Activated CD4-positive, alpha-beta memory T cell treated with anti-CD3 and anti-CD28 coated beads for 36 hours (primary cell): Measurements from ENCODE around the gene CDC42BPA. TPM values are rescaled to one million over a fixed set of nuclear protein-coding genes. Genes with fewer than 3 reads are reported as not detected.
A peak's percentile ranks its signal among the peaks of the same experiment; 100 is the strongest.

ENCODE experiments used
- CTCF ChIA-PET: fragments of 350-600 bp; sonication (Branson Sonifier 250); formaldehyde crosslinking; loops from one replicate; lab custom pipeline; 2021; ENCODE audit warnings: antibody characterized with exemption, inconsistent platforms; lab: Charles Lee
- POLR2A ChIA-PET: fragments of 350-600 bp; sonication (Branson Sonifier 250); formaldehyde crosslinking; loops from one replicate; lab custom pipeline; 2021; ENCODE audit warnings: antibody characterized with exemption; lab: Charles Lee
- DNase-seq: peaks from one replicate; pipeline ENCODE4 v3.0.0-alpha.2; 2020
- H3K27ac Mint-ChIP-seq: one replicate; pipeline ENCODE4 v1.8.0; 2021; ENCODE audit warnings: mixed read lengths
- H3K27me3 Mint-ChIP-seq: one replicate; pipeline ENCODE4 v1.8.0; 2021; ENCODE audit warnings: mixed read lengths
- H3K36me3 Mint-ChIP-seq: one replicate; pipeline ENCODE4 v1.8.0; 2021; ENCODE audit warnings: mixed read lengths
- H3K4me1 Mint-ChIP-seq: one replicate; pipeline ENCODE4 v1.8.0; 2021; ENCODE audit warnings: low read depth, mixed read lengths
- H3K4me3 Mint-ChIP-seq: one replicate; pipeline ENCODE4 v1.8.0; 2021; ENCODE audit warnings: mild to moderate bottlenecking, mixed read lengths
- H3K9me3 Mint-ChIP-seq: one replicate; pipeline ENCODE4 v1.8.0; 2021; ENCODE audit warnings: mixed read lengths
- intact Hi-C: fragments of 100-400 bp; cut with micrococcal nuclease; formaldehyde crosslinking; loops from one replicate; pipeline ENCODE4 v1.15.1; 2023
- total RNA-seq, 2 experiments: library from RNA; stranded (reverse); gene quantifications; one replicate each; pipeline ENCODE4 v1.2.3, GENCODE V29; 2021

The CDC42BPA gene, protein sequence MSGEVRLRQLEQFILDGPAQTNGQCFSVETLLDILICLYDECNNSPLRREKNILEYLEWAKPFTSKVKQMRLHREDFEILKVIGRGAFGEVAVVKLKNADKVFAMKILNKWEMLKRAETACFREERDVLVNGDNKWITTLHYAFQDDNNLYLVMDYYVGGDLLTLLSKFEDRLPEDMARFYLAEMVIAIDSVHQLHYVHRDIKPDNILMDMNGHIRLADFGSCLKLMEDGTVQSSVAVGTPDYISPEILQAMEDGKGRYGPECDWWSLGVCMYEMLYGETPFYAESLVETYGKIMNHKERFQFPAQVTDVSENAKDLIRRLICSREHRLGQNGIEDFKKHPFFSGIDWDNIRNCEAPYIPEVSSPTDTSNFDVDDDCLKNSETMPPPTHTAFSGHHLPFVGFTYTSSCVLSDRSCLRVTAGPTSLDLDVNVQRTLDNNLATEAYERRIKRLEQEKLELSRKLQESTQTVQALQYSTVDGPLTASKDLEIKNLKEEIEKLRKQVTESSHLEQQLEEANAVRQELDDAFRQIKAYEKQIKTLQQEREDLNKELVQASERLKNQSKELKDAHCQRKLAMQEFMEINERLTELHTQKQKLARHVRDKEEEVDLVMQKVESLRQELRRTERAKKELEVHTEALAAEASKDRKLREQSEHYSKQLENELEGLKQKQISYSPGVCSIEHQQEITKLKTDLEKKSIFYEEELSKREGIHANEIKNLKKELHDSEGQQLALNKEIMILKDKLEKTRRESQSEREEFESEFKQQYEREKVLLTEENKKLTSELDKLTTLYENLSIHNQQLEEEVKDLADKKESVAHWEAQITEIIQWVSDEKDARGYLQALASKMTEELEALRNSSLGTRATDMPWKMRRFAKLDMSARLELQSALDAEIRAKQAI (N-terminal part only)
- 1 to 10 TPM; 2.1 to 3.1 TPM for total RNA-seq

DNA sequence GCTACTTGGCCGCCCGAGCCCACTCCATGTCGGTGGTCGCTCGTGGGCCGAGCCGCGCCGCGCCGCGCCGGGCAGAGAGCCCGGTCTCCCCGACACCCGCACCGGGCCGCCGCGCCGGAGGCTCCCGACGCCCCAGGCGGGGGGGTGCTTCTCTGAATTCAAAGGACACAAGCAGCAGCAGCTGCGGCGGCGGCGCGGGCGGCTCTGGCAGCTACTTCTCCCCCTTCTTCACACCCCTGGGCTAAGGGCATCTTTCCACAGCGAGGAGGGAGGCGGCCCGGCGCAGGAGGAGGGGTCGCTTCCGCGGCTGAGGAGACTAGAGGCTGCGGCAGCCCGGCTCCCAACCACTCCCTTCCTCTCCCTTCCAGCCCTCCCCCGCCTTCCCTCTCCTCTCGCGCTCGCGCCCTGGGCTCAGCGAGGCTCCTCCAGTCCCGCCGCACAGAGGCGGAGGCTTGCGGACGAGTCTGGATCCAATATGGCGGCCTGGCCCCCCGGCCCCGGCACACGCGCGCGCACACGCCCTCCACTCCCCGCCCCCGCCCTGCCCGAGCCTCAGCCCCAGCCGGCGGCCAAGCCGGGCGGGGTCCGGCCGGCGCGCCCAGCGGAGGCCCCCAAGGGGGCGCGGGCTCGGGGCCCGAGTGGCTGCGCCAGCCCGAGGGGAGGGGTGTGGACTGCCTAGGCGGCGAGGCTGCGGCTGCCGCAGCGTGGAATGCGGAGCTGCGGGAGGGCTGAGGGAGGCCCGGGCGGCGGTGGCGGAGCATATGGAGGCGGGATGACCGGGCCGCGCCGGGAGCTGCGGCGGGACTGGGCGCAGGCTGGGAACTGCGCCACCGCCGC lies at the start of gene CDC42BPA:
CDC42BPA (minus strand) TSS at position 477 of the 837 bp plus-strand sequence. CDS start 1,310 bp downstream, outside the sequence.
- intact Hi-C loops: no loop called here
- Mint-ChIP-seq H3K27ac (no peak within 1 kb of the TSS), H3K36me3 (peaks cover 2% of the 10 kb centered on the region), H3K9me3 (no peaks in the 10 kb centered on the region), H3K4me1 (peaks cover 10% of the 10 kb centered on the region), H3K4me3 (peak within 1 kb of the TSS; percentile 77), H3K27me3 (peaks cover 44% of the 10 kb centered on the region)
- POLR2A ChIA-PET: no interaction called here
- DNase-seq: peak; percentile 53
- CTCF ChIA-PET: no interaction called here

DNA sequence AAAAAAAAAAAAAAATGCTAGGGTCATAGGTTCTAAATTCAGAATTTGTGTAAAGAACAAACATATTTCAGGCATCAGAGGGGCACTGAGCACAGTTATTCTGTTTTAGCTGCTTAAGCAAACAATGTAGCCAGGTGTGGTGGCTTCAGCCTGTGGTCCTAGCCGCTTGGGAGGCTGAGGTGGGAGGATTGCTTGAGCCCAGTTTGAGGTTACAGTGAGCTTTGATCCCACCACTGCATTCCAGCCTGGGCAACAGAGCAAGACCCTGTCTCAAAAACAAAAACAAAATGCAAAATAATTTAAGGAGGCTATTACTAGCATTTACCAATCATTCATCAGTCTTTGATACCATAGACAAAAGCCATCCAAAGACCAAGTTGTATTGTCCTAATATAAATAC lies 49.7 kb upstream of the CDC42BPA start:
- Mint-ChIP-seq H3K36me3 (no peaks in the 10 kb centered on the region), H3K27ac (no peak overlapping the region), H3K4me3 (no peak overlapping the region), H3K27me3 (peaks cover 2% of the 10 kb centered on the region), H3K9me3 (no peaks in the 10 kb centered on the region), H3K4me1 (no peaks in the 10 kb centered on the region)
- no peak for DNase-seq
- intact Hi-C loops: no loop called here
- ChIA-PET POLR2A (no interaction called here), CTCF (no interaction called here)

DNA sequence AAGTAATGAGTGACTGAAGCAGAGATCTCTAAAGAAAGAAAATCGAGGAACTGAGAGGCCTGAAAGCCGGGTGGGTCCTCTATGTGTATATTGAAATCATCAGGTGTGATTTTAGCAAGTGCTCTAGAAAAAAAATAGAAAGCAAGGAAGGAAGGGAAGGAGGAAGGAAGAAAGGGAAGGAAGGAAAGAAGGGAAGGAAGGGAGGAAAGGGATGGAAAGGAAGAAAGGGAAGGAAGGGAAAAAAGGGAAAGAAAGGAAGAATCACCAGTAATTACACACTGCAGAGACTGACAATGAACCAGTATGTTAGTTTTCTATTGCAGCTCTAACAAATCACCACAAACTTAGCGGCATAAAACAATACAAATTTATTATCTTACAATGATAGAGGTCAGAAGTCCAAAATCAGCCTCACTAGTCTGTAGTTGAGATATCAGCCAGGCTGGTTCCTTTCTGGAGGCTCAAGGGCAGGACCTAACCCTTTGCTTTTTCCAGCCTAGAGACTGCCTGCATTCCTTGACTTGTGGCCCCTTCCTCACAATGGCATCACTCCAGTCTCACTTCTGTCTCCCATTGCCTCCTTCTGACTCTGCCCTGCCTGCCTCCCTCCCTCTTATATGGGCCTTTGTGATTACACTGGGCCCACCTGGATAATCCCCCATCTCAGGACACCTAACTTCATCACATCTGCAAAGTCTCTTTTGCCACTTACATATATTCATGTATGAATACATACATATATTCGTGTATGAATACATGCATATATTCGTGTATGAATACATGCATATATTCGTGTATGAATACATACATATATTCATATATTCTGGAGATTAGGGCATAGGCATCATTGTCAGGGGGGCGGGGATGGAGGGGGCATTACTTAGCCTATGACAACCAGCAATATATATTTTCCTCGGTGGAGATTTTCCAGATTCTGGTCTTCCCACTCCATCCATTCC lies 47.5 kb upstream of the CDC42BPA start:
- no peak overlapping the region for H3K4me3 Mint-ChIP-seq
- no peaks in the 10 kb centered on the region for H3K36me3 Mint-ChIP-seq
- H3K27ac Mint-ChIP-seq: no peak overlapping the region
- peaks cover 5% of the 10 kb centered on the region for H3K27me3 Mint-ChIP-seq
- intact Hi-C loops: no loop called here
- POLR2A ChIA-PET: no interaction called here
- no peaks in the 10 kb centered on the region for H3K4me1 Mint-ChIP-seq
- no peaks in the 10 kb centered on the region for H3K9me3 Mint-ChIP-seq
- DNase-seq: no peak
- CTCF ChIA-PET: no interaction called here

DNA sequence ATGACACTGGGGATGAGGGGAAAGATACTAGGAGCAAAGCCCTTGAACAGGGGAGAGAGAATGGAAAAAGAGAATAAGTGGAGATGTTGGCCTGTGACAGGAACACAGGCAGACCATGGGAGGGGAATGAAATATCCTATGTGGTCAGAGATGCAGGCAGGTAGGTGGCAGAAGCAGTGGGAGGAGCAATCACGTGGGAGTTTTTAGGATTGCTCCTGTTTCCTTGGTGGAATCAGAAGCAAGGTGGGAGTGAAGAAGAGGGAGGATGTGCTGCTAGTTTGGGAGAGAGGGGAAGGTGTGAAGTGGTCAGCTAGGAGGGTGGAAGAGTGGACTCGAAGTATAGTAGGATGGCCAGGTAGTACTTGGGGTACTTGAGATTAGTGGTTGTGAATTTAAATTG lies 46.4 kb upstream of the CDC42BPA start:
- CTCF ChIA-PET: no interaction called here
- peaks cover 5% of the 10 kb centered on the region for H3K27me3 Mint-ChIP-seq
- no peak overlapping the region for H3K27ac Mint-ChIP-seq
- intact Hi-C loops: no loop called here
- no peaks in the 10 kb centered on the region for H3K9me3 Mint-ChIP-seq
- no peaks in the 10 kb centered on the region for H3K36me3 Mint-ChIP-seq
- POLR2A ChIA-PET: interaction anchor here (0.5 kb wide), 1 partner anchor 30 kb away, joined by 5 read pairs; no protein-coding TSS in a partner anchor
- no peak for DNase-seq
- H3K4me1 Mint-ChIP-seq: no peaks in the 10 kb centered on the region
- H3K4me3 Mint-ChIP-seq: no peak overlapping the region

DNA sequence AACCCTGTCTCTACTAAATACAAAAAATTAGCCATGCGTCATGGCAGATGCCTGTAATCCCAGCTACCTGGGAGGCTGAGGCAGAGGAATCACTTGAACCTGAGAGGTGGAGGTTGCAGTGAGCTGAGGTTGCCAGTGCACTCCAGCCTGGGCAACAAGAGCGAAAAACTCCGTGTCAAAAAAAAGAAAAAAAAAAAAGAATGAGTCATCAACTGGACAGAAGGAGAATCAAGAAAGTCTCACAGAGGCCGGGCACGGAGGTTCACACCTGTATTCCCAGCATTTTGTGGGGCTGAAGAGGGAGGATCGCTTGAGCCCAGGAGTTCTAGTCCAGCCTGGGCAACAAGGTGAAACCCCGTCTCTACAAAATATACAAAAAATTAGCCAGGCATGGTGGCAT lies 45.5 kb upstream of the CDC42BPA start:
- DNase-seq: no peak
- H3K36me3 Mint-ChIP-seq: no peaks in the 10 kb centered on the region
- ChIA-PET CTCF (no interaction called here), POLR2A (no interaction called here)
- no peak overlapping the region for H3K4me3 Mint-ChIP-seq
- H3K9me3 Mint-ChIP-seq: no peaks in the 10 kb centered on the region
- no peak overlapping the region for H3K27ac Mint-ChIP-seq
- no peaks in the 10 kb centered on the region for H3K4me1 Mint-ChIP-seq
- peaks cover 5% of the 10 kb centered on the region for H3K27me3 Mint-ChIP-seq
- intact Hi-C loops: no loop called here

DNA sequence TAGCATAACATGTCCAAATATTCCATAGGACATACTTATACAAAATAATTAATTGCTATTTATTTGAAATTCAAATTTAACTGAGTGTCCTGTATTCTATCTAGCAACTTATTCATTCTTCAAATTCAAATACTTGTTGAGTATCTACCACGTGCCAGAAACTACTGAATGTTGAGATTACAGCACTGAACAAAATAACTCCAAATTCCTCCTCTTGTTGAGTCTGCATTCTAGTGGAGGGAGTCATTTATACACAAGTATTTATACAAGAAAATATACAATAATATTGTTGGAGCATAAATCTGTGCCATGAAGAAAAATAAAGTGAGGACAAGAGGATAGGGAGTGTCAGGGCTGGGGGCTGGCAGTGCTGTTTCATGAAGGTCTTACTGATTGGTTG lies 43.7 kb upstream of the CDC42BPA start:
- Mint-ChIP-seq H3K27ac (no peak overlapping the region), H3K4me3 (no peak overlapping the region), H3K27me3 (peaks cover 5% of the 10 kb centered on the region), H3K4me1 (no peaks in the 10 kb centered on the region), H3K36me3 (no peaks in the 10 kb centered on the region), H3K9me3 (no peaks in the 10 kb centered on the region)
- POLR2A ChIA-PET: no interaction called here
- intact Hi-C loops: no loop called here
- CTCF ChIA-PET: no interaction called here
- no peak for DNase-seq

GRCh38 chr1:227357927-227358302 lies 39.6 kb upstream of the CDC42BPA start:
- no peak overlapping the region for H3K27ac Mint-ChIP-seq
- ChIA-PET POLR2A (no interaction called here), CTCF (interaction anchor here (0.7 kb wide), 1 partner anchor 266 kb away, joined by 4 read pairs; no protein-coding TSS in a partner anchor)
- H3K36me3 Mint-ChIP-seq: no peaks in the 10 kb centered on the region
- no peaks in the 10 kb centered on the region for H3K4me1 Mint-ChIP-seq
- no peak overlapping the region for H3K4me3 Mint-ChIP-seq
- peaks cover 3% of the 10 kb centered on the region for H3K27me3 Mint-ChIP-seq
- intact Hi-C loops: no loop called here
- no peaks in the 10 kb centered on the region for H3K9me3 Mint-ChIP-seq
- no peak for DNase-seq

GRCh38 chr1:227357171-227357926 lies 39.1 kb upstream of the CDC42BPA start:
- Mint-ChIP-seq H3K36me3 (no peaks in the 10 kb centered on the region), H3K27me3 (peaks cover 2% of the 10 kb centered on the region), H3K9me3 (no peaks in the 10 kb centered on the region), H3K4me1 (no peaks in the 10 kb centered on the region), H3K27ac (no peak overlapping the region), H3K4me3 (no peak overlapping the region)
- DNase-seq: no peak
- CTCF ChIA-PET: no interaction called here
- POLR2A ChIA-PET: no interaction called here
- intact Hi-C loops: no loop called here

GRCh38 chr1:227356620-227357146 lies 38.4 kb upstream of the CDC42BPA start:
- Mint-ChIP-seq H3K36me3 (no peaks in the 10 kb centered on the region), H3K4me1 (no peaks in the 10 kb centered on the region), H3K9me3 (no peaks in the 10 kb centered on the region), H3K27ac (no peak overlapping the region), H3K4me3 (no peak overlapping the region), H3K27me3 (no peaks in the 10 kb centered on the region)
- CTCF ChIA-PET: no interaction called here
- intact Hi-C loops: no loop called here
- no peak for DNase-seq
- POLR2A ChIA-PET: no interaction called here

- no peaks in the 10 kb centered on the region for H3K27me3 Mint-ChIP-seq
Observed at GRCh38 chr1:227355542-227356245, 37.4 kb upstream of the CDC42BPA start.

More at GRCh38 chr1:227355542-227356245, 37.4 kb upstream of the CDC42BPA start:
- Mint-ChIP-seq H3K27ac (no peak overlapping the region), H3K9me3 (no peaks in the 10 kb centered on the region), H3K4me1 (no peaks in the 10 kb centered on the region), H3K4me3 (no peak overlapping the region), H3K36me3 (no peaks in the 10 kb centered on the region)
- no peak for DNase-seq
- ChIA-PET CTCF (no interaction called here), POLR2A (no interaction called here)
- intact Hi-C loops: no loop called here
